ENCODE results near the gene ADAMTS2. TPM values are rescaled to one million over a fixed set of nuclear protein-coding genes. Genes with fewer than 3 reads are reported as not detected.
A peak's percentile ranks its signal among the peaks of the same experiment; 100 is the strongest.

Gene ADAMTS2
- total and polyA plus RNA-seq, 2 experiments from 2014 or later: 62.0 to 132 TPM

DNA sequence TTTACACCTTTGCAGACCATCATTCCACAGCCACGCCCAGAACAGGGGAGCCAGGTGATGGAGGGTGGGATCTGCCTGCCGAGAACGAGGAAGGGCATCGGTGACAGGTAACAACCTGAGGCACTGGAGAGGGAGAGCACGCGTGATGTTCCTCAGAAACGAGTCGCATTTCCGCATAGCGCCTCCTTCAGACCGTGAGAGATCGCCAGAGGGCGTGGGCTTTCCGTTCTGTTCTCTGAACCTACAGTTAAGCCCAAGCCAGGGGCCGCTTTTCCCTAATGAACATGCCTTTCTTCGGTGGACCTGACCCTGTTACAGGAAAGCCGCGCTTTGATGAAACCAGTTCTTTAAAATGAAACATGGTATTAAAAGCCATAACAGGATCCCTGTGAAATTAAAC lies 17.1 kb upstream of the ADAMTS2 start:
- DNase-seq: no peak
- no peak for TF ChIP-seq EZH2phosphoT487 (IDR thresholded peaks at IDR 0.05; ENCODE audit: insufficient read depth, low read depth)
- no peak for TF ChIP-seq EZH2 (IDR thresholded peaks at IDR 0.05; ENCODE audit: insufficient read depth, poor library complexity, severe bottlenecking)
- 88 to 89% methylated on average over 18 of the region's 18 CpGs for WGBS, 2 experiments (ENCODE audit: low coverage in 1 of 2, low lambda C conversion rate in 2 of 2, missing lambda C conversion rate in 2 of 2)
- H2AFZ ChIP-seq: no peak overlapping the region
- no peaks in the 10 kb centered on the region for H3K4me1 ChIP-seq (ENCODE audit: insufficient read depth)
- no peaks in the 10 kb centered on the region for H3F3A ChIP-seq (ENCODE audit: insufficient read depth)
- H3K79me2 ChIP-seq (ENCODE audit: insufficient read depth): no peaks in the 10 kb centered on the region
- H4K20me1 ChIP-seq (ENCODE audit: insufficient read depth): no peaks in the 10 kb centered on the region
- no peaks in the 10 kb centered on the region for H3K9me2 ChIP-seq (ENCODE audit: insufficient read depth)
- in situ Hi-C loops (cut with MboI): no loop called here
- no peak overlapping the region for H3K27ac ChIP-seq
- no peak overlapping the region for H3K9ac ChIP-seq
- H3K27me3 ChIP-seq (replicated peaks; ENCODE audit: insufficient read depth): no peaks in the 10 kb centered on the region; the same call in 1 of the 2 replicates
- H3K4me3 ChIP-seq: no peak overlapping the region
- H3K4me2 ChIP-seq (ENCODE audit: unreplicated experiment): no peak overlapping the region
- no peaks in the 10 kb centered on the region for H3K9me3 ChIP-seq (ENCODE audit: low read depth)
- H3K36me3 ChIP-seq (ENCODE audit: low read depth): no peaks in the 10 kb centered on the region

DNA sequence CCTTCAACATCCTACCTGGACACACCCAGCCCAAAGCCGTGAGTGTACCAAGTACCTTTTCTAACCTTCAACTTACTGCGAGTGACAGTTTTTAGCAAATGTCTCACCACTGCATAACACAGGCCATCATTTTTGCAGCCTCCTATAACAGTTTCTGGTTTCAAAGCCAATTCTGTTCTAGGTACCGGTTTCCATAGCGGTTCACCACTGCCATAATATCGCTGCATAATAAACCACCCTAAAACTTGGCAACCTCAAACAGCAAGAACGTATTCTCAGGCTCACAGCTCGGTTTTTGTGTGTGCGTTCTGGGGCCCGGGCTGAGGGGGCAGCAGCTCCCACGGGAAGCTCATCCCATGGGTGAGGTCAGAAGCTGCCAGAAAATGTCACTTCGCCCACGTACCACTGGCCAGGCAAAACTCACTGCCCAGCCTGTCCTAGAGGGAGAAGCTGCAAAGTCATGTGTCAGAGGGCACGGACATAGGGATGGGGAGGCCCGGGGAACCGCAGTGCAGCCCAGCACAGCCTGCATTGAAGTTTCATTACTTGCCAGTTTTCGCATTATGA lies 15.9 kb upstream of the ADAMTS2 start:
- Histone ChIP-seq H3K4me2 (ENCODE audit: unreplicated experiment) (no peak overlapping the region), H3K79me2 (ENCODE audit: insufficient read depth) (no peaks in the 10 kb centered on the region), H4K20me1 (ENCODE audit: insufficient read depth) (no peaks in the 10 kb centered on the region), H3F3A (ENCODE audit: insufficient read depth) (no peaks in the 10 kb centered on the region), H2AFZ (no peak overlapping the region), H3K27ac (no peak overlapping the region), H3K36me3 (ENCODE audit: low read depth) (no peaks in the 10 kb centered on the region), H3K4me1 (ENCODE audit: insufficient read depth) (no peaks in the 10 kb centered on the region), H3K9ac (no peak overlapping the region), H3K9me3 (ENCODE audit: low read depth) (no peaks in the 10 kb centered on the region), H3K9me2 (ENCODE audit: insufficient read depth) (no peaks in the 10 kb centered on the region), H3K4me3 (no peak overlapping the region), H3K27me3 (replicated peaks; ENCODE audit: insufficient read depth) (no peaks in the 10 kb centered on the region; the same call in 1 of the 2 replicates)
- in situ Hi-C loops (cut with MboI): no loop called here
- DNase-seq: no peak
- TF ChIP-seq EZH2 (IDR thresholded peaks at IDR 0.05; ENCODE audit: insufficient read depth, poor library complexity, severe bottlenecking): no peak
- TF ChIP-seq EZH2phosphoT487 (IDR thresholded peaks at IDR 0.05; ENCODE audit: insufficient read depth, low read depth): no peak
- 76 to 80% methylated on average over 16 of the region's 16 CpGs for WGBS, 2 experiments (ENCODE audit: low coverage in 1 of 2, low lambda C conversion rate in 2 of 2, missing lambda C conversion rate in 2 of 2)

DNA sequence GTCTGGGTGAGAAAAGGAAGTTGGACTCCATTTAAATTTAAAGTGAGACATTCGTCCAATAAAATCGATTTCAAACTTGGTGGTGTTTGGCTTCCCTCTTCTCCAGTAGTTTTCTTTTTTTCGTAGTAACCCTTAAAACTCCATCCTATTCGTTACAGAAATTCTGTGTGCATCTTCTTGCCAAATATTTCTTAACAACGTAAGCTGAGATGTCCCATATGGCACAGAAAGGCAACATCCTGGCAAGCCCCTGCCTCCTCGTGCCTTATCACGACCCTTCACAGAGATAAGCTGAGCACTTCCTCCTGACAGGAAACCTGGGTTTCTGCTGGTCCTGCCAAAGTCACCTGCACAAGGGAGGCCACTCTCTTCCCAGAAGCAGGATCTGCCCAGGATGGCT lies 11.8 kb upstream of the ADAMTS2 start:
- no peak overlapping the region for H2AFZ ChIP-seq
- H3F3A ChIP-seq (ENCODE audit: insufficient read depth): no peaks in the 10 kb centered on the region
- no peaks in the 10 kb centered on the region for H3K9me2 ChIP-seq (ENCODE audit: insufficient read depth)
- no peak overlapping the region for H3K4me2 ChIP-seq (ENCODE audit: unreplicated experiment)
- in situ Hi-C loops (cut with MboI): no loop called here
- no peaks in the 10 kb centered on the region for H3K4me1 ChIP-seq (ENCODE audit: insufficient read depth)
- WGBS, 2 experiments (ENCODE audit: low coverage in 1 of 2, low lambda C conversion rate in 2 of 2, missing lambda C conversion rate in 2 of 2): 23% methylated on average over 7 of the region's 7 CpGs
- H4K20me1 ChIP-seq (ENCODE audit: insufficient read depth): no peaks in the 10 kb centered on the region
- H3K27ac ChIP-seq: no peak overlapping the region
- H3K9ac ChIP-seq: no peak overlapping the region
- no peak overlapping the region for H3K4me3 ChIP-seq
- H3K79me2 ChIP-seq (ENCODE audit: insufficient read depth): no peaks in the 10 kb centered on the region
- no peaks in the 10 kb centered on the region for H3K9me3 ChIP-seq (ENCODE audit: low read depth)
- H3K27me3 ChIP-seq (replicated peaks; ENCODE audit: insufficient read depth): no peaks in the 10 kb centered on the region; the same call in 1 of the 2 replicates
- DNase-seq: no peak
- no peaks in the 10 kb centered on the region for H3K36me3 ChIP-seq (ENCODE audit: low read depth)
- TF ChIP-seq EZH2 (IDR thresholded peaks at IDR 0.05; ENCODE audit: insufficient read depth, poor library complexity, severe bottlenecking) (no peak), EZH2phosphoT487 (IDR thresholded peaks at IDR 0.05; ENCODE audit: insufficient read depth, low read depth) (no peak)

DNA sequence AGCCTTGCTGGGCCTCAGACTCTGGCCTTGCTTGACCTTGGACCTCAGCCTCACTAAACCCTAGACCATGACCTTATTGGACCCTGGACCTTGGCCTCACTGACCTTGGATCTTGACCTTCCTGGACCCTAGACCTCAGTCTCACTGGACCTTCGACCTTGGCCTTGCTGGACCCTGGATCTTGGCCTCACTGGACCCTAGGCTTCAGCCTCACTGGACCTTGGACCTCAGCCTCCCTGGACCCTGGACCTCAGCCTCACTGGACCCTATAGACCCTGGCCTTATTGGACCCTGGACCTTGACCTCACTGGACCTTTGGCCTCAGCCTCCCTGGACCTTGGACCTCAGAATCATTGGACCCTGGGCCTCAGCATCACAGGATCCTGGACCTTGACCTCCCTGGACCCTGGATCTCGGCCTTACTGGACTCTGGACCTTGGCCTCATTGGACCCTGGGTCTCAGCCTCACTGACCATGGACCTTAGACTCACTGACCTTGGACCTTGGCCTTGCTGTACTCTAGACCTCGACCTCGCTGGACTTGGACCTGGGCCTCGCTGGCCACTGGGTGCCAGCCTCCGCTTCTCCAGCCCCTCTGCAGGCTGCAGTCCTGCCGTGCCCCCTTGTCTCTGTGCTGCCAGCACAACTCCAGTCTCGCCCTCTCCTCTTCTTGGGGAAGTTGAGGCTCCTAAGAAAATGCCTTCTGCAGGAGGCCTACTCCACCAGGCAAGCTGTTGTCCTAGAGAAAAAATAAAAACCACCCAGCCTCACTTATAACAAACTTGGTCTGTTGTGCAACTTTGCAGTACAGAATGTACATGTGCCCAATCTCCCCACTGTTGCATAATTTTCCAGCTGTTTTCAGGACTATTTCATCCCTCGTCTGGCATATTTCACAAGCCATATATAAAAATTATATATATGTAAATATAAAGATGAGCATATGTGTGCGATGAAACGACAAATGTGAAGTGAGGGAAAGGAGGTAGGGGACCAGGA lies 11.0 kb upstream of the ADAMTS2 start:
- H3K36me3 ChIP-seq (ENCODE audit: low read depth): no peaks in the 10 kb centered on the region
- 47 to 49% methylated on average over 11 of the region's 11 CpGs for WGBS, 2 experiments (ENCODE audit: low coverage in 1 of 2, low lambda C conversion rate in 2 of 2, missing lambda C conversion rate in 2 of 2)
- H3K4me3 ChIP-seq: no peak overlapping the region
- H3F3A ChIP-seq (ENCODE audit: insufficient read depth): no peaks in the 10 kb centered on the region
- H3K9me2 ChIP-seq (ENCODE audit: insufficient read depth): no peaks in the 10 kb centered on the region
- in situ Hi-C loops (cut with MboI): no loop called here
- H3K4me1 ChIP-seq (ENCODE audit: insufficient read depth): no peaks in the 10 kb centered on the region
- H3K9ac ChIP-seq: no peak overlapping the region
- H4K20me1 ChIP-seq (ENCODE audit: insufficient read depth): no peaks in the 10 kb centered on the region
- no peak overlapping the region for H3K4me2 ChIP-seq (ENCODE audit: unreplicated experiment)
- H3K79me2 ChIP-seq (ENCODE audit: insufficient read depth): no peaks in the 10 kb centered on the region
- no peaks in the 10 kb centered on the region; the same call in 1 of the 2 replicates for H3K27me3 ChIP-seq (replicated peaks; ENCODE audit: insufficient read depth)
- H3K9me3 ChIP-seq (ENCODE audit: low read depth): no peaks in the 10 kb centered on the region
- H3K27ac ChIP-seq: no peak overlapping the region
- peak; percentile 73 for DNase-seq
- TF ChIP-seq EZH2phosphoT487 (IDR thresholded peaks at IDR 0.05; ENCODE audit: insufficient read depth, low read depth): no peak
- TF ChIP-seq EZH2 (IDR thresholded peaks at IDR 0.05; ENCODE audit: insufficient read depth, poor library complexity, severe bottlenecking): no peak
- H2AFZ ChIP-seq: no peak overlapping the region
